ENCODE data around the gene ETFB. TPM values are rescaled to one million over a fixed set of nuclear protein-coding genes. Genes with fewer than 3 reads are reported as not detected.

Gene ETFB
- total and polyA plus RNA-seq, 9 of the 15 experiments (the other 6 are each of a cell fraction or from before 2014, with no cell fraction given), result 18.1 to 143 (median 96.1) TPM

DNA sequence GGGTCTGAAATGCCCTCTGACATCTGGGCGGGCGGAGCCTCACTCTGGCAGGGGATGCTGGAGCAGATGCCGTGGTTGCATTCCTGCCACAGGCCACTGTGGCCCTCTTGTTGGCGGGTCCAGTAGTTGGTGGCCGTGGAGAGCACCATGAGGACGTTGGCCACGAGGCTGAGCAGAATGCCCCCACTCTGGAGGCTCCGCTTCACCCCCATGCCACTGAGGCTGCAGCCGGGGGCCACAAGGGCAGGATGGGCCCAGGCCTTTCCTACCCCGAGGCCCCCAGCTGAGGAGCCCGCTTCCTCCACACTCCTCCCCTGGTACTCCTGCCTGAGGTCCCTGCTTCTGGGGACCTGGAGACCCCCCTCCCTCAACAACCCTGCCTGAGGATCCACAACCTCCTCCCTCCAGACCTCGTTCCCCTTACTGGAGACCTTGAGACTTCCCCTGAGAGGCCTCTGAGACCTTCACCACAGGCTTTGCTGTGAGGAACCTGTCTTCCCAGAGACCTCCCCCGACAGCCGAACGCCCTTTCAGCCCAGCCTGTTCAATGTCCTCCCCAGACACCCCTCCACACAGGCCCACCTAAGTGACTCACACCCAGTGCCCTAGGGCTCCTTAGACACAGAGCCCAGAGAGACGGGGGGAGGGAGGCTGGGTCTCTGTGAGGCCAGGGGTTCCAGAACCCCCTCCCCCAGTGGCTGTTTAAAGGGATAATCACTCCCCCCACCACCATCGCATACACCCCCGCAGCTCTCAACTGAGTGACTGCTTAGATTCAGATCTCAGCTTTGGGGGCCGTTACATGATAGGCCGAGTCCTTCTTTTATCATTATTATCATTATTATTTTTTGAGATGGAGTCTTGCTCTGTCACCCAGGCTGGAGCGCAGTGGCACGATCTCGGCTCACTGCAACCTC is 2.4 kb upstream of the ETFB start, which contains the start of gene CLDND2 (continued):
- TF ChIP-seq, protein P1, sequence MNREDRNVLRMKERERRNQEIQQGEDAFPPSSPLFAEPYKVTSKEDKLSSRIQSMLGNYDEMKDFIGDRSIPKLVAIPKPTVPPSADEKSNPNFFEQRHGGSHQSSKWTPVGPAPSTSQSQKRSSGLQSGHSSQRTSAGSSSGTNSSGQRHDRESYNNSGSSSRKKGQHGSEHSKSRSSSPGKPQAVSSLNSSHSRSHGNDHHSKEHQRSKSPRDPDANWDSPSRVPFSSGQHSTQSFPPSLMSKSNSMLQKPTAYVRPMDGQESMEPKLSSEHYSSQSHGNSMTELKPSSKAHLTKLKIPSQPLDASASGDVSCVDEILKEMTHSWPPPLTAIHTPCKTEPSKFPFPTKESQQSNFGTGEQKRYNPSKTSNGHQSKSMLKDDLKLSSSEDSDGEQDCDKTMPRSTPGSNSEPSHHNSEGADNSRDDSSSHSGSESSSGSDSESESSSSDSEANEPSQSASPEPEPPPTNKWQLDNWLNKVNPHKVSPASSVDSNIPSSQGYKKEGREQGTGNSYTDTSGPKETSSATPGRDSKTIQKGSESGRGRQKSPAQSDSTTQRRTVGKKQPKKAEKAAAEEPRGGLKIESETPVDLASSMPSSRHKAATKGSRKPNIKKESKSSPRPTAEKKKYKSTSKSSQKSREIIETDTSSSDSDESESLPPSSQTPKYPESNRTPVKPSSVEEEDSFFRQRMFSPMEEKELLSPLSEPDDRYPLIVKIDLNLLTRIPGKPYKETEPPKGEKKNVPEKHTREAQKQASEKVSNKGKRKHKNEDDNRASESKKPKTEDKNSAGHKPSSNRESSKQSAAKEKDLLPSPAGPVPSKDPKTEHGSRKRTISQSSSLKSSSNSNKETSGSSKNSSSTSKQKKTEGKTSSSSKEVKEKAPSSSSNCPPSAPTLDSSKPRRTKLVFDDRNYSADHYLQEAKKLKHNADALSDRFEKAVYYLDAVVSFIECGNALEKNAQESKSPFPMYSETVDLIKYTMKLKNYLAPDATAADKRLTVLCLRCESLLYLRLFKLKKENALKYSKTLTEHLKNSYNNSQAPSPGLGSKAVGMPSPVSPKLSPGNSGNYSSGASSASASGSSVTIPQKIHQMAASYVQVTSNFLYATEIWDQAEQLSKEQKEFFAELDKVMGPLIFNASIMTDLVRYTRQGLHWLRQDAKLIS (CRISPR knock-in tag; IDR thresholded peaks at IDR 0.05), result no peak
- TF ChIP-seq ZFX (CRISPR knock-in tag; IDR thresholded peaks at IDR 0.05) (peak; percentile 46; the same call in 1 of the 2 replicates), ESRRA (IDR thresholded peaks at IDR 0.05; ENCODE audit: borderline replicate concordance, low read depth) (no peak), ZBTB17 (CRISPR knock-in tag; IDR thresholded peaks at IDR 0.05) (peak; percentile 30; the same call in 1 of the 2 replicates), JUN (IDR thresholded peaks at IDR 0.05; ENCODE audit: borderline replicate concordance, low read depth, low read length) (no peak), JUN (CRISPR knock-in tag; IDR thresholded peaks at IDR 0.05; ENCODE audit: borderline replicate concordance) (0 out of 2 replicates have a peak, but pooled peaks have one; percentile 56), KAT7 (CRISPR knock-in tag; IDR thresholded peaks at IDR 0.05; ENCODE audit: borderline replicate concordance) (peak; percentile 4; the same call in 1 of the 2 replicates), ZBTB7A (IDR thresholded peaks at IDR 0.05; ENCODE audit: borderline replicate concordance, control insufficient read depth, low read depth, low read length) (peak; percentile 64; the same call in 1 of the 2 replicates)
- TF ChIP-seq, protein P2, sequence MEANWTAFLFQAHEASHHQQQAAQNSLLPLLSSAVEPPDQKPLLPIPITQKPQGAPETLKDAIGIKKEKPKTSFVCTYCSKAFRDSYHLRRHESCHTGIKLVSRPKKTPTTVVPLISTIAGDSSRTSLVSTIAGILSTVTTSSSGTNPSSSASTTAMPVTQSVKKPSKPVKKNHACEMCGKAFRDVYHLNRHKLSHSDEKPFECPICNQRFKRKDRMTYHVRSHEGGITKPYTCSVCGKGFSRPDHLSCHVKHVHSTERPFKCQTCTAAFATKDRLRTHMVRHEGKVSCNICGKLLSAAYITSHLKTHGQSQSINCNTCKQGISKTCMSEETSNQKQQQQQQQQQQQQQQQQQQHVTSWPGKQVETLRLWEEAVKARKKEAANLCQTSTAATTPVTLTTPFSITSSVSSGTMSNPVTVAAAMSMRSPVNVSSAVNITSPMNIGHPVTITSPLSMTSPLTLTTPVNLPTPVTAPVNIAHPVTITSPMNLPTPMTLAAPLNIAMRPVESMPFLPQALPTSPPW (CRISPR knock-in tag; IDR thresholded peaks at IDR 0.05), result peak; percentile 51; the same call in 1 of the 2 replicates
- TF ChIP-seq, protein P3, sequence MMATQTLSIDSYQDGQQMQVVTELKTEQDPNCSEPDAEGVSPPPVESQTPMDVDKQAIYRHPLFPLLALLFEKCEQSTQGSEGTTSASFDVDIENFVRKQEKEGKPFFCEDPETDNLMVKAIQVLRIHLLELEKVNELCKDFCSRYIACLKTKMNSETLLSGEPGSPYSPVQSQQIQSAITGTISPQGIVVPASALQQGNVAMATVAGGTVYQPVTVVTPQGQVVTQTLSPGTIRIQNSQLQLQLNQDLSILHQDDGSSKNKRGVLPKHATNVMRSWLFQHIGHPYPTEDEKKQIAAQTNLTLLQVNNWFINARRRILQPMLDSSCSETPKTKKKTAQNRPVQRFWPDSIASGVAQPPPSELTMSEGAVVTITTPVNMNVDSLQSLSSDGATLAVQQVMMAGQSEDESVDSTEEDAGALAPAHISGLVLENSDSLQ (IDR thresholded peaks at IDR 0.05), result peak; percentile 27; the same call in 1 of the 2 replicates
- TF ChIP-seq, protein P4, sequence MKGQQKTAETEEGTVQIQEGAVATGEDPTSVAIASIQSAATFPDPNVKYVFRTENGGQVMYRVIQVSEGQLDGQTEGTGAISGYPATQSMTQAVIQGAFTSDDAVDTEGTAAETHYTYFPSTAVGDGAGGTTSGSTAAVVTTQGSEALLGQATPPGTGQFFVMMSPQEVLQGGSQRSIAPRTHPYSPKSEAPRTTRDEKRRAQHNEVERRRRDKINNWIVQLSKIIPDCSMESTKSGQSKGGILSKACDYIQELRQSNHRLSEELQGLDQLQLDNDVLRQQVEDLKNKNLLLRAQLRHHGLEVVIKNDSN (CRISPR knock-in tag; IDR thresholded peaks at IDR 0.05), result 0 out of 2 replicates have a peak, but pooled peaks have one; percentile 7
- TF ChIP-seq, protein P5, sequence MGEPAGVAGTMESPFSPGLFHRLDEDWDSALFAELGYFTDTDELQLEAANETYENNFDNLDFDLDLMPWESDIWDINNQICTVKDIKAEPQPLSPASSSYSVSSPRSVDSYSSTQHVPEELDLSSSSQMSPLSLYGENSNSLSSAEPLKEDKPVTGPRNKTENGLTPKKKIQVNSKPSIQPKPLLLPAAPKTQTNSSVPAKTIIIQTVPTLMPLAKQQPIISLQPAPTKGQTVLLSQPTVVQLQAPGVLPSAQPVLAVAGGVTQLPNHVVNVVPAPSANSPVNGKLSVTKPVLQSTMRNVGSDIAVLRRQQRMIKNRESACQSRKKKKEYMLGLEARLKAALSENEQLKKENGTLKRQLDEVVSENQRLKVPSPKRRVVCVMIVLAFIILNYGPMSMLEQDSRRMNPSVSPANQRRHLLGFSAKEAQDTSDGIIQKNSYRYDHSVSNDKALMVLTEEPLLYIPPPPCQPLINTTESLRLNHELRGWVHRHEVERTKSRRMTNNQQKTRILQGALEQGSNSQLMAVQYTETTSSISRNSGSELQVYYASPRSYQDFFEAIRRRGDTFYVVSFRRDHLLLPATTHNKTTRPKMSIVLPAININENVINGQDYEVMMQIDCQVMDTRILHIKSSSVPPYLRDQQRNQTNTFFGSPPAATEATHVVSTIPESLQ (CRISPR knock-in tag; IDR thresholded peaks at IDR 0.05), result 0 out of 2 replicates have a peak, but pooled peaks have one; percentile 34

Data from K562 (cell line).